ENCODE results near the gene FRA10AC1. TPM values are rescaled to one million over a fixed set of nuclear protein-coding genes. Genes with fewer than 3 reads are reported as not detected.

The FRA10AC1 gene
- total and polyA plus RNA-seq, 2 experiments from 2014 or later: 7.6 to 17.0 TPM

DNA sequence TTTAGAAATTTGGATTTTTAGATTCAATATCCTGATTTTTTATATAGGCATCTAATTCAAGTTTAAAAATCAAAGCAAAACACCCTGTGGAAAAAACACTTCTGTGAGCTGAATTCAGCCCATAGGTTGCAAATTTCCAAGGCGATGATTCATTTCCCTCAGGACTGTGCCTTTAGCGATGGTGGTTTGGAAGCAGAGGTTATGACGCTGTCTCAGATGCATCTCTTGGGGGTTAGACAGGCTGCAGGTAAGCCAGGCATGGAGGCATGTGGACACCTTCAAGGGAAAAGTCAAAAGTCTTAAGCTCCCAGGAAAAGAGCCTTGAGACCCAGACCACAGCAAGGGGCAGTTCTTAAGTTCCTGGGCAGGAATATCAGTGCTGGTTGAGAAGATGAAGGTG is 9.5 kb upstream of the FRA10AC1 start:
- in situ Hi-C loops (cut with MboI): no loop called here
- 42 to 45% methylated on average over 3 of the region's 3 CpGs for WGBS, 2 experiments (ENCODE audit: low coverage in 1 of 2, low lambda C conversion rate in 2 of 2, missing lambda C conversion rate in 2 of 2)
- Histone ChIP-seq H3K4me3 (no peak overlapping the region), H3K9me2 (ENCODE audit: insufficient read depth) (no peaks in the 10 kb centered on the region), H3K27ac (no peak overlapping the region), H3K9me3 (ENCODE audit: low read depth) (no peaks in the 10 kb centered on the region), H3K36me3 (ENCODE audit: low read depth) (no peaks in the 10 kb centered on the region), H2AFZ (no peak overlapping the region), H4K20me1 (ENCODE audit: insufficient read depth) (no peaks in the 10 kb centered on the region), H3K9ac (no peak overlapping the region), H3K27me3 (replicated peaks; ENCODE audit: insufficient read depth) (no peaks in the 10 kb centered on the region), H3K4me2 (ENCODE audit: unreplicated experiment) (no peak overlapping the region), H3F3A (ENCODE audit: insufficient read depth) (no peaks in the 10 kb centered on the region), H3K4me1 (ENCODE audit: insufficient read depth) (no peaks in the 10 kb centered on the region), H3K79me2 (ENCODE audit: insufficient read depth) (no peaks in the 10 kb centered on the region)
- DNase-seq: peak; percentile 29
- TF ChIP-seq EZH2 (IDR thresholded peaks at IDR 0.05; ENCODE audit: insufficient read depth, poor library complexity, severe bottlenecking): no peak

DNA sequence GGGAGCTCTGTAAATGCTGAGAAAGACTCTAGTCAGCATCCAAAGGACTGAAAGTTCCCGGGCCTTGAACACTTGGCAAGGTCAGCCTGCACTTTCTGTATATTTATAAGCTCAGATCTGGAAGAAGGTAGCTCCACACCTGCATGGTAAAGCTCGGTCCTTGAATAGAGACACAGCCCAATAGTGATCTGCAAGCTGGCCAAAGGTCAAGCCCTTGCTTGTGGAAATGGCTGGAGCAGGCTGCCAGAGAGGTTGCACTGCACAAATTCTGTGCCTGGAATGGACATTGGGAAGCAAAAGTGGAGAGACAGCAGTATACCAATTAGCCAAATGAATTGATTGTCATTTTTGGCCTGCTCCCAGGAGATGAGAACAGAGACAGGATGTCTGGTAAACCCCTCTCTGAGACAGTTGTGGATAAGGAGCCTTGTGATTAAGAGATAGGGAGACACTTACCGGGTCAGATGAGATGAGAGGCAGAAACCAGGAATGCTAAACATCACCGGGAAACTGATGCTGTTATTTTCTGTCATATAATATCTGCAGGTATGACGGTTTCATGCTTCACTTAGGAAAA is 8.0 kb upstream of the FRA10AC1 start:
- Histone ChIP-seq H3F3A (ENCODE audit: insufficient read depth) (no peaks in the 10 kb centered on the region), H3K9me2 (ENCODE audit: insufficient read depth) (no peaks in the 10 kb centered on the region), H2AFZ (no peak overlapping the region), H3K9ac (no peak overlapping the region), H3K36me3 (ENCODE audit: low read depth) (no peaks in the 10 kb centered on the region), H3K79me2 (ENCODE audit: insufficient read depth) (no peaks in the 10 kb centered on the region), H3K4me2 (ENCODE audit: unreplicated experiment) (no peak overlapping the region), H3K4me3 (no peak overlapping the region), H3K27me3 (replicated peaks; ENCODE audit: insufficient read depth) (no peaks in the 10 kb centered on the region), H3K27ac (no peak overlapping the region), H3K4me1 (ENCODE audit: insufficient read depth) (no peaks in the 10 kb centered on the region), H3K9me3 (ENCODE audit: low read depth) (no peaks in the 10 kb centered on the region), H4K20me1 (ENCODE audit: insufficient read depth) (no peaks in the 10 kb centered on the region)
- DNase-seq: no peak
- in situ Hi-C loops (cut with MboI): no loop called here
- TF ChIP-seq EZH2 (IDR thresholded peaks at IDR 0.05; ENCODE audit: insufficient read depth, poor library complexity, severe bottlenecking) (no peak), EZH2phosphoT487 (IDR thresholded peaks at IDR 0.05; ENCODE audit: insufficient read depth, low read depth) (no peak)
- 56 to 59% methylated on average over 5 of the region's 5 CpGs for WGBS, 2 experiments (ENCODE audit: low coverage in 1 of 2, low lambda C conversion rate in 2 of 2, missing lambda C conversion rate in 2 of 2)

DNA sequence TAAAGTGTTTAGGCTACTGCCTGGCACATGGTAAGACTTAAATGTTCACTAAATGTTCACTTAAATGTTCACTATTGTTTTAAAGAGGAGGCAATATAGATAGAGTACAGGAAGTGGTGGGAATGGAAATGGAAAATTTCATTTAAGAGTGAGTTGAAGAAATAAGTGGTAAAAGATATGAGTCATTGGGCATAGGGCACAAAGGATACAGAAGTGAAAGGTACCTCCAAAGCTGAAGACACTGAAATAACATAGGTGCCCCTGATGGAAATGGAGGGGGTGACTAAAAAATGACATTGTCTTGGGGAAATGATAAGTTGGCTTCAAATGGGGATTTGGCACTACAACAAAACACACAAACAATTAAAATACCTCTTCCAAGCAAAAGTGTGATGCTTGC is 5.2 kb upstream of the FRA10AC1 start:
- in situ Hi-C loops (cut with MboI): no loop called here

DNA sequence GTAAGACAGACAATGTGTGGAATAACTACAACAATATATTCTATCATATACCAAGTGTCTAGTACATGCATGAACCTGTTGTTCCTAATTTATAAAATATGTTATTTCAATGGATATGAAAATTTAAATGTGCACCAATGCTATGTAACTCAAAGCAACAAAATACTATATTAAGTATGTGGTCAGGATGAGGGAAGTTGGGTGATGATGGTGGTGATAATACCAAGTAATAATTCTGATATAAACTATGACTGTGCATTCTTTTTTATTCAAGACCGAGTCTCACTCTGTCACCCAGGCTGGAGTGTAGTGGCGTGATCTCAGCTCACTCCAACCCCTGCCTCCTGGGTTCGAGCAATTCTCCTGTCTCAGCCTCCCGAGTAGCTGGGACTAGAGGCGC is 2.1 kb upstream of the FRA10AC1 start:
- no peak for DNase-seq
- Histone ChIP-seq H3K9ac (no peak overlapping the region), H3K36me3 (ENCODE audit: low read depth) (peaks cover 3% of the 10 kb centered on the region), H3K9me2 (ENCODE audit: insufficient read depth) (no peaks in the 10 kb centered on the region), H3K27me3 (replicated peaks; ENCODE audit: insufficient read depth) (no peaks in the 10 kb centered on the region), H3K4me1 (ENCODE audit: insufficient read depth) (peaks cover 10% of the 10 kb centered on the region), H3K9me3 (ENCODE audit: low read depth) (no peaks in the 10 kb centered on the region), H3K79me2 (ENCODE audit: insufficient read depth) (peaks cover 21% of the 10 kb centered on the region), H3K4me3 (no peak overlapping the region), H3K4me2 (ENCODE audit: unreplicated experiment) (no peak overlapping the region), H4K20me1 (ENCODE audit: insufficient read depth) (no peaks in the 10 kb centered on the region), H3F3A (ENCODE audit: insufficient read depth) (peaks cover 8% of the 10 kb centered on the region; the same call in 1 of the 2 replicates), H3K27ac (no peak overlapping the region), H2AFZ (peak overlapping the region; percentile 100; the same call in 1 of the 2 replicates)
- 84 to 86% methylated on average over 5 of the region's 5 CpGs for WGBS, 2 experiments (ENCODE audit: low coverage in 1 of 2, low lambda C conversion rate in 2 of 2, missing lambda C conversion rate in 2 of 2)
- in situ Hi-C loops (cut with MboI): no loop called here
- TF ChIP-seq EZH2 (IDR thresholded peaks at IDR 0.05; ENCODE audit: insufficient read depth, poor library complexity, severe bottlenecking): no peak
- no peak for TF ChIP-seq EZH2phosphoT487 (IDR thresholded peaks at IDR 0.05; ENCODE audit: insufficient read depth, low read depth)

More for the DNA sequence above, 5.2 kb upstream of the FRA10AC1 start:
- Histone ChIP-seq H3K4me3 (no peak overlapping the region), H3K79me2 (ENCODE audit: insufficient read depth) (no peaks in the 10 kb centered on the region), H3K4me1 (ENCODE audit: insufficient read depth) (no peaks in the 10 kb centered on the region), H3K9me3 (ENCODE audit: low read depth) (no peaks in the 10 kb centered on the region), H3K9me2 (ENCODE audit: insufficient read depth) (no peaks in the 10 kb centered on the region), H4K20me1 (ENCODE audit: insufficient read depth) (no peaks in the 10 kb centered on the region), H3K27me3 (replicated peaks; ENCODE audit: insufficient read depth) (no peaks in the 10 kb centered on the region), H2AFZ (no peak overlapping the region), H3F3A (ENCODE audit: insufficient read depth) (no peaks in the 10 kb centered on the region), H3K27ac (no peak overlapping the region), H3K4me2 (ENCODE audit: unreplicated experiment) (no peak overlapping the region), H3K36me3 (ENCODE audit: low read depth) (no peaks in the 10 kb centered on the region), H3K9ac (no peak overlapping the region)
- DNase-seq: no peak
- TF ChIP-seq EZH2 (IDR thresholded peaks at IDR 0.05; ENCODE audit: insufficient read depth, poor library complexity, severe bottlenecking): no peak
- no peak for TF ChIP-seq EZH2phosphoT487 (IDR thresholded peaks at IDR 0.05; ENCODE audit: insufficient read depth, low read depth)

DNA sequence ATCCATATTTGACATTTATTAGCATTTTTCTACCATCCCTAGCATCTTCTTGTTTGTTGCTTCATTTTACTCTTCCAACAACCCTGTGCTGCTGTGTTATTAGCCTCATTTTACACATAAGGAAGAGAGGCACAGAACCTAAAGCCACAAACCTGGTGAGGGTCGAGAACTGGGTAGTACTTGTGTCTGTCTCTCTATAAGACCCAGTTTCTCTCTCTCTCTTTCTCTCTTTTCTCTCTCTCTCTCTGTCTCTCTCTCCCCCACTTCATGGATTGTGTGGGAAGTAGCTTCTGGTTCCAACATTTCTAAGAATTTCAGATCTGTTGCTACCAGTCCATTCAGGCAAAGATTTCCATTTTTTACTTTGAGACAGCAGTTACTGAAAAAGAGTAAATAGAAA is 1.4 kb upstream of the FRA10AC1 start:
- H4K20me1 ChIP-seq (ENCODE audit: insufficient read depth): no peaks in the 10 kb centered on the region
- no peaks in the 10 kb centered on the region for H3K9me2 ChIP-seq (ENCODE audit: insufficient read depth)
- WGBS, 2 experiments (ENCODE audit: low coverage in 1 of 2, low lambda C conversion rate in 2 of 2, missing lambda C conversion rate in 2 of 2): 0 to 11% methylated on average over 1 of the region's 1 CpG
- no peak overlapping the region for H3K4me3 ChIP-seq
- peaks cover 8% of the 10 kb centered on the region; the same call in 1 of the 2 replicates for H3F3A ChIP-seq (ENCODE audit: insufficient read depth)
- peaks cover 27% of the 10 kb centered on the region for H3K79me2 ChIP-seq (ENCODE audit: insufficient read depth)
- peak overlapping the region; percentile 97 for H3K4me2 ChIP-seq (ENCODE audit: unreplicated experiment)
- H3K9me3 ChIP-seq (ENCODE audit: low read depth): no peaks in the 10 kb centered on the region
- H3K36me3 ChIP-seq (ENCODE audit: low read depth): peaks cover 9% of the 10 kb centered on the region
- peak overlapping the region; percentile 100 for H2AFZ ChIP-seq
- in situ Hi-C loops (cut with MboI): no loop called here
- no peak for DNase-seq
- no peak overlapping the region for H3K27ac ChIP-seq
- no peak overlapping the region for H3K9ac ChIP-seq
- H3K4me1 ChIP-seq (ENCODE audit: insufficient read depth): peaks cover 10% of the 10 kb centered on the region
- H3K27me3 ChIP-seq (replicated peaks; ENCODE audit: insufficient read depth): no peaks in the 10 kb centered on the region
- TF ChIP-seq EZH2 (IDR thresholded peaks at IDR 0.05; ENCODE audit: insufficient read depth, poor library complexity, severe bottlenecking) (no peak), EZH2phosphoT487 (IDR thresholded peaks at IDR 0.05; ENCODE audit: insufficient read depth, low read depth) (no peak)

Data from GM23248 (cell line).